OCI-LY7 (cell line): Measurements from ENCODE around the gene BDH1.

Experiments
- EZH2phosphoT487 ChIP-seq: fragments of 200-600 bp; sonication (generic); IDR thresholded peaks from 2 replicates; pipeline ENCODE4 v1.6.1; 2018; ENCODE audit warnings: low read depth, borderline replicate concordance, mild to moderate bottlenecking, mixed run types, antibody characterized with exemption, low read length, moderate library complexity, mixed read lengths
- TF ChIP-seq, protein P1 (sequence below): fragments of 200-600 bp; sonication (generic); conservative IDR thresholded peaks from 2 replicates; pipeline ENCODE4 v1.5.1; 2014; ENCODE audit warnings: mild to moderate bottlenecking, antibody characterized with exemption, low read length, moderate library complexity, mixed read lengths

DNA sequence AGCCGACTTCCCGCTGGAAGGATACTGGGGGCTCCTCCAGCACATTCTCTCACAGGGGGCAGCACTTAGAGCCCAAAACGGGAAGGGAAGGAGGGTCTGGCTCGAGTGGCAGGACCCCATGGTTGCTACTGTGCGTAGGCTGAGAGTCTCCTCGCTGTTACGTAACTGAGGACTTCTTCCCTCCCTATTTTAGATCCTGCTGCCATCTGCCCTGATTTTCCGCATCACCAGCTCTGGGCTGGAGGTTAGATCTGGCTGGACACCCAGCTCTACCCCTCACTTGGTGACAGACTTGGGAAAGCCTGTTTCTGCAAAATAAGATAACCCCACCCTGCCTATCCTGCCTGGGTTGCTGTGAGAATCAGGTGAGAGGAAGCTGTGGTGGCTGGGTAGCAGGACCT lies 47.7 kb downstream of the BDH1 start:
- no peak for TF ChIP-seq EZH2phosphoT487
- TF ChIP-seq, protein P1, sequence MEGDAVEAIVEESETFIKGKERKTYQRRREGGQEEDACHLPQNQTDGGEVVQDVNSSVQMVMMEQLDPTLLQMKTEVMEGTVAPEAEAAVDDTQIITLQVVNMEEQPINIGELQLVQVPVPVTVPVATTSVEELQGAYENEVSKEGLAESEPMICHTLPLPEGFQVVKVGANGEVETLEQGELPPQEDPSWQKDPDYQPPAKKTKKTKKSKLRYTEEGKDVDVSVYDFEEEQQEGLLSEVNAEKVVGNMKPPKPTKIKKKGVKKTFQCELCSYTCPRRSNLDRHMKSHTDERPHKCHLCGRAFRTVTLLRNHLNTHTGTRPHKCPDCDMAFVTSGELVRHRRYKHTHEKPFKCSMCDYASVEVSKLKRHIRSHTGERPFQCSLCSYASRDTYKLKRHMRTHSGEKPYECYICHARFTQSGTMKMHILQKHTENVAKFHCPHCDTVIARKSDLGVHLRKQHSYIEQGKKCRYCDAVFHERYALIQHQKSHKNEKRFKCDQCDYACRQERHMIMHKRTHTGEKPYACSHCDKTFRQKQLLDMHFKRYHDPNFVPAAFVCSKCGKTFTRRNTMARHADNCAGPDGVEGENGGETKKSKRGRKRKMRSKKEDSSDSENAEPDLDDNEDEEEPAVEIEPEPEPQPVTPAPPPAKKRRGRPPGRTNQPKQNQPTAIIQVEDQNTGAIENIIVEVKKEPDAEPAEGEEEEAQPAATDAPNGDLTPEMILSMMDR = no peak
